GM19452 (cell line): Measurements from ENCODE around the gene MFNG.

Source experiments
- ATAC-seq: cut with Tn5 transposase; IDR thresholded peaks from one replicate; pipeline ENCODE4 v1.9.1; 2021; ENCODE audit not compliant: unreplicated experiment

Gene MFNG

DNA sequence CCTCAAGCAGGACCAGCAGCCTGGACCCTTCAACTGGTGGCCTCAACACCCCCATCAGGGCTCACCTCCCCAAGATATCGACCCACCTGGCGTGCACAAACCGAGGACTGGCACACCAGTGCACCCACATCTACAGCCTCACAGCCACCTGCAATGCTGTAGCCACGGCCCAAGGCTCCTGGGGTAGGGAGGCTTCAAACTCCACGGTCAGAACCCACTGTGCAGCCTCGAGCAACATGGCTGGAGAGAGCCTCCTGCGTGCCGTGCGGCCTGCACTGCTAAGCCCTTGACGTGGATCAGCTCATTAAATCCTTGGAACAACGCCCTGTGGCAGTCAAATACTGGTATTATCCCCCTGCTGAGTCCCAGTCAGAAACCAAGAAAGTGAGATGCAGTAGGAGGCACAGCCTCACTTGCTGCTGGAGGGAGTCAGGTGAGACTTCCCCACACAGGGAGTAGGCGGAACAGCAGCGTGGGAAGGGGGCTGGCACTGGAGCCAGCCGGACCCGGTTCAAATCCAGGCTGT, 28.4 kb upstream of the MFNG start:
- ATAC-seq, result no peak

DNA sequence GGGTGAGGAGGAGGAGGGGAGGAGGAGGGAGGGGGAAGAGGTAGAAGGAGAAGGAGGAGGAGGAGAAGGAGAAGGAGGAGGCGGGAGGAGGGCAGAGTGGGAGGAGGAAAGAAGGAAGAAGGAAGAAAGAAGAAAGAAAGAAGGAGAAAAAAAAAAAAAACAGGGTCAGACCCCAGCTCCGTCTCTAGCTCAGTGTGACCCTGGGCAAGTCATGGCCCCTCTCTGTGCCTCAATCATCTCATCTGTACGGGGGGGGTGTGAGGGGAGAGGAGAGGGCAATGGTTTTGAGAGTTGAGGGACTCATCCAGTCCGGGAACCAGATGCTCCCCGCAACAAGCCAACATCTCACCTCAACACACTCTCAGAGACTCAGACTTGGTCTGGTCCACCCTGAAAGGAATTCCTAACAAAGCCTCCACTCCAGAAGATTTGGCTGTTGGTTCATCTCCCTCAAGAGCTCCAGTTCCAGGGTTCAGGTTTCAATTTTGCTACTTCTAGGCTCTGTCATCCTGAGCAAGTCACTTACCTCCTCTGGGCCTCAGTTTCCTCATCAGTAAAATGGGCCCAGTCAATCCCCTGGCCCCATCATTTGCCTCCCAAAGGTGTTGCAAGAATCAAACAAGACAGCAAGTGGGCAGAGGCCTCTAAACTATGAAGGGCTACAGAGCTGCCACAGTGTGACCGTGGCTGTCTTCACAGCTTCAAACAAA, 25.4 kb upstream of the MFNG start:
- ATAC-seq, result no peak

DNA sequence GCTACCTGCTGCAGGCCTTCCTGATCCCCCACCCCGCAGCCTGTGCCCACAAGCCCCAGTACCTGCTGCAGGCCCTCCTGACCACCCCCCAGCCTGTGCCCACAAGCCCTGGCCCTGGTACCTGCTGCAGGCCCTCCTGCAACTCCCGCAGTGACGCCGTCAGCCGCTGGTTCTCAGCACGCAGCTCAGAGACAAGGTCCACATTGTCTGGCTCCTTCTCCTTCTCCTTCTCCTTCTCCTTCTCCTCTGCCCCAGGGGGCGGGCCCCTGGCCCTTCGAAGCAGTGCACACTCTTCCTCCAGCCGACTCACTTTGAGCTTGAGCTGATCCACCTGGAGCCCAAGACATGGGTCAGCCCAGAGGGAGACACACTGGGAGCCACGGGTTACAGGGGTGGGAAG, 23.9 kb upstream of the MFNG start:
- no peak for ATAC-seq

DNA sequence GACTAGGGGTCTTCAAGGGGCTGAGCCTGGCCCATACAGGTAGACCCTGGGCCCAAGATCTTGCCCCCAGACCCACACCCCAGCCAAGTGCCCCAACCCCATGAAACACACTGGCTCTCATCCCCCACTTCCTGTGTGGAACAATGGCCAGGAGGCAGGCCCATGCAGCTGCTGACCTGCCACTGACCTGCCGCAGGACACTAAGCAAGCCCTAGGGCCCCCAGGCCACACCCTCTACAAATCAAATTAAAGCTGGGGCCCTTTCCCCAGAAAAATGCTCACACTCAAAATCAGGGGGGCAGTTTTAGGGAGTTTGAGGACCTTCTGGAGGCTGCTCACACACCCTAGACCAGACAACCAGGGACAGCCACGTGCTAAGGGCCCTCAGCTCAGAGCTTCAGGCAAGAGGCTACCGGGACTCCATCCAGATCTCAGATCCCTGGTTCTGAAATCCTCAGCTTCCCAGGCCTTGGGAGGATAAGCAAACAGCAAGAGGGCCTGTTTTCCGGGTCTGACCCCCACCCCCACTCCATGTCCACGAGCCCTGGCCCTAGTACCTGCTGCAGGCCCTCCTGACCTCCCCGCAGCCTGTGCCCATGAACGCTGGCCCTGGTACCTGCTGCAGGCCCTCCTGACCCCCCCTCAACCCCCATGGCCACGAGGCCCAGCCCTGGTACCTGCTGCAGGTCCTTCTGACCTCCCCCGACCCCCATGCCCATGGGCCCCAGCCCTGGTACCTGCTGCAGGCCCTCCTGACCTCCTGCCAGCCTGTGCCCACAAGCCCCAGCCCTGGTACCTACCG, 23.1 kb upstream of the MFNG start:
- ATAC-seq, result no peak

DNA sequence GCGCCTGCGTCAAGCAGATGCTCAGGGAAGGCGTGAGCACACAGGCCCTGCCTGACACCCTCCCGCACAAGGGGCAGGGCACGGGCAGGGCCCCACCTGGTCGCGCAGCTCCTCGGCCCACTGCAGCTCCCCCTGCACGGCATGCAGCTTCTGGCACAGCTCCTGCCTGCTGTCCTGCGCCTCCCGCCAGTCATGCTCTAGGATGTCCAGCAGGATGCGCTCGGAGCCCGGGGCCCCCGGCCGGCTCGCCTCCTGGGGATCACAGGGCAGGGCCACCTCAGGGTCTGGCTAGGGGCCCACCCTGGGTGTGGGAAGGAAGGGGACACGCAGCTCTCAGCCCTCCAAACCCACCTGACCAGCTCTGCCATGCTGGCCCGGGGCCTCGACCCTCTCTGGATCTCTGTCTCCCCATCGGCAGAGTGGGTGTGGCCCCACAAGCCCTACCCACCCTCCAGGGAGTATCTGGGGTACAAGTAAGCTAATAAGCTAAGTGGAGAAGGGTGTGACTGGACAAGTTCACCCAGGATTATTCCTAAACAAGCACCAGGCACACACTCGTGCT, 22.3 kb upstream of the MFNG start:
- ATAC-seq, result no peak

DNA sequence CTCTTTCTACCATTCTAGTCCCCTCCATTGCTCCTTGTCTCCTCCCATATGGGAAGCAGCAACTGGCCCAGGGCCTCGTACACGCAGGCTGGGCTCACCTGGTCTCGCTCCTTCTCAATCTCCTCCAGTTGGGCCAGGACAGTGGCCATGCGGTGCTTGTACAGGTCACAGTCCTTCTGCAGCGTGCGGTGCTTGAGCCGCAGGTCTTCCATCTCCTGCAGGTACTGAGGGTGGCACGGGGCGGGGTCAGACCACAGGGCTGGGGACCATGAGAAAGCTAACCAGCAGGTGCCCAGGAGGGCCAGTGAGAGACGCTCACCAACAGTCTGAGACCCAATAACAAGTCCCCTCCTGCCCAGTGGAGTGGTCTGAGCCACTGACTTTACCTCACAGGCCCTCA, 21.5 kb upstream of the MFNG start:
- no peak for ATAC-seq

DNA sequence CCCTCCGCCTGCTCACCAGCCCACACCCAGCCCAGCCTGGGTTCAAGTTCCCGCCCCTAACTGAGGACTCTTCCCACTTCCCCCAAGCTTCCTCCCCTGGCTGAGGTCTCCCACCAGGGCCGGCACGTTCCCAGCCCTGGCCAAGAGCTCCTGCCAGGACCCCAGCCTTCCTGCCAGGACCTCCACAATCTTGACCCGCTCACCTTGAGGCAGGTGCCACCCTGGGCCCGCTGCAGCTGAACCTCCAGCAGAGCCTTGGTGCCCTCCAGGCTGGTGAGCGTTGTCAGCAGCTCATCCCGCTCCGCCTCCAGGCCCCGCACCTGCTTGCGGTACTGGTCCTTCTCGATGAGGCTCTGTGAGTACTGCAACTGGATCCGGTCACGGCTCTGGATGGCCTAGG, 19.8 kb upstream of the MFNG start:
- no peak for ATAC-seq

DNA sequence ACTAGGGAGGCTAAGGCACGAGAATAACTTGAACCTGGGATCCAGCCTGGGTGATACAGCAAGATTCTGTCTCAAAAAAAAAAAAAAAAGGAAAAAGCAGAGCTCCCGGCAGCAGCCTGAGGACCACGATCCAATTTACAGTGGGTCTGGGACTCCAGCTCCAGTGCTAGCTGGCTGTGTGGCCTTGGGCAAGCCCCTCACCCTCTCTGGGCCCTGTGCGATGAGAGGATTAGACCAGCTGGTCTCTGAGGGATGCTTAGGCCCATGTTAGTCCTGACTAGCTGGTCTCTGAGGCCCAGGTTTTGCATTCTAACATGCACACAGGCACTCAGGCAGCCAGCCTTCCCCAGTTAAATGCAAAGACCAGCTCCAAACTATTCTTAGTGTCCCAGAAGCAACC, 19.4 kb upstream of the MFNG start:
- no peak for ATAC-seq

DNA sequence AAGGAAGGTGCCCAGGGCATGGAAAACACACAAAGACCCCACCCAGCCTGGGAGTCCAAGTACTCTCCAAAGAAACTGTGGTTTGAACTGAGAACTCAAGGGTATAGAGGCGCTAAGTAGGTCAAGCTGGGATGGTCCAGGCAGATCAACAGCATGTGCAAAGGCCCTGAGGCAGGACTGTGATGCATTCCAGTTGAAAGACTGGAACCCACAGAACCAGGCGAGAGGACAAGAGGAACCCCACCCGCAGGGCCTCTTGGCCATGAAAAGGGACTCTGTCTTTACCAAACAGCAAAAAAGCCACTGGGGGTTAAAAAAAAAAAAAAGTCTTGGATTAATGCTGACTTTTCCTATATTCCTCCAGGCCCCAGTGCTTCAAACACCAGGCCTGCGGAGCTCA, 18.8 kb upstream of the MFNG start:
- no peak for ATAC-seq

DNA sequence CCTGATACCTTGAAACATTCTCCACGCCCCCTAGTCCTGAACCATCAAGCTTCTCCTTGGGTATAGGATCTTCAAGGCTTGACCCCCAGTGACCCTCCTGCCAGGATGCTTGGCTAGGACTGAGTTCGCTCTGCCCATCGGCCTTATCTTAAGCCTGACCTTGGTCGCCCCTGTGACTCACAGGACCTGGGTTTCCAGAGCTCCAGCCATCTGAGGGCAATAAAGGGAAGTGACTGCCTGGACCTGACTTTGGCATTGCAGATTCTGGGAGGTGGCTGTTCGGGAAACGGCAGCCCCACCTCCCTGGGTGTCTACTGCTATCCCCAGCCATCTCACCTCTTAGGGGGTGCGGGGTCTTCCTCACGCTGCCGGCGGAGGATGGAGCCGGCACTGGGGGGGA, 17.7 kb upstream of the MFNG start:
- ATAC-seq, result no peak

DNA sequence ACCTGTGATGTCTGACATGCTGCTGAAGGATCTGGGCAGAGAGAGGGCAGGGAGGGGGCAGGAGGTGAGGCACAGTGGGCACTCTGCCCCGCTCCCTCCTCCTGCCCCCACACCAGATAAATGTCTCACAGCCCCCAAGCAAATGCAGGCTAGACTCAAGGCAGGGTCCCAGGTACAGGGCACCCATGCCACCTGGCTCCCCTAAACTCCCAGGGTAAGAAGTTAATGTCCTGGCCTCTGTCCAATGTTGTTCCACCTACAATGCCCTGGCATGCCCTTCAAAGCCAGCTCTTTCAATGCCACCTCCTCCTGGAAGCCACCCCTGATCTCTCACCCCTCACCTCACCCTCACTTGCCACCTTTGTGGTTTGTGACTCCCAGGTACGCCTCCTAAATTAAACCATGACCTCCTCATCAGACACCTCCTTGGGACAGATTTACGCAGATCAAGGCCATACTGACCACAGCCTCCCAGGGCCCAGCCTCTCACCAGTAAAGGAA, 17.0 kb upstream of the MFNG start:
- ATAC-seq, result no peak

DNA sequence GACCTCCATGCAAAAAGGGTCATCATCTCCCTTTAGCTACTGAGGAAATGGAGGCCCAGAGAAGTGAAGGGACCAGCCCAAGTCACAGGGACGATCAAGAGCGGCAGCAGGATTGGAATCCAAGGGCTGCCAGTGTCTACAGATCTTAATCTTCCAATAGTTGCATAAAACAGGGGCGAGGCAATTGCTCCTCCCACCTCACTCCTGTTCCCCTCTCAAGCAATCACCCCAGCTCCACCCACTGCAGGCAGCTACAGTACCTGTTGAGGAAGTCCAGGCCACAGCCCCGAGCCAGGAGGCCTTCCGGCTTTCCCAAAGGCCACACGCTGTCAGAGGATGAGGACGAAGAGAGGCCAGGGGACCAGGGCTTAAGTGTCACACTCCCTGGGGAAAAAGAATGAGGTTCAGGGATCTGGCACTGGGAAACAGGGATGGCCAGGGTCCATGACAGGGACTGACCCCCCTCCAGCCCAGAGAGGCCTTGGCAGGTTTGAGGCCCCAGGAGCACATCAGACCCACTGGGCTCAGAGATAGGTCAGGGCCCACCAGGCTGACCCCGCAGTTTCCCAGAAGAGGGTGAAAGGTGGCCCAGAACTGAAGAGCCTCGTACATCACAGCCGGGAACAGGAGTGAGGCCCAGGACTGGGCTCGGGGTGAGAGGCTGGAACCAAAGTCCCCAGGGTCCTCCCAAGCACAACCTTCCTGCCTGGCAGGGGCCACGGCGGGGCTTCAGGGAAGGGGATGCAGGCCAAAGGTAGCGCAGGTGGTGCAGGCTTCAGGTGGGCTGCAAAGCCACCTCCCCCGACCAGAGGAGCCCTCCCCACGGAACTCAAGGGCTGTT, 16.4 kb upstream of the MFNG start:
- no peak for ATAC-seq

DNA sequence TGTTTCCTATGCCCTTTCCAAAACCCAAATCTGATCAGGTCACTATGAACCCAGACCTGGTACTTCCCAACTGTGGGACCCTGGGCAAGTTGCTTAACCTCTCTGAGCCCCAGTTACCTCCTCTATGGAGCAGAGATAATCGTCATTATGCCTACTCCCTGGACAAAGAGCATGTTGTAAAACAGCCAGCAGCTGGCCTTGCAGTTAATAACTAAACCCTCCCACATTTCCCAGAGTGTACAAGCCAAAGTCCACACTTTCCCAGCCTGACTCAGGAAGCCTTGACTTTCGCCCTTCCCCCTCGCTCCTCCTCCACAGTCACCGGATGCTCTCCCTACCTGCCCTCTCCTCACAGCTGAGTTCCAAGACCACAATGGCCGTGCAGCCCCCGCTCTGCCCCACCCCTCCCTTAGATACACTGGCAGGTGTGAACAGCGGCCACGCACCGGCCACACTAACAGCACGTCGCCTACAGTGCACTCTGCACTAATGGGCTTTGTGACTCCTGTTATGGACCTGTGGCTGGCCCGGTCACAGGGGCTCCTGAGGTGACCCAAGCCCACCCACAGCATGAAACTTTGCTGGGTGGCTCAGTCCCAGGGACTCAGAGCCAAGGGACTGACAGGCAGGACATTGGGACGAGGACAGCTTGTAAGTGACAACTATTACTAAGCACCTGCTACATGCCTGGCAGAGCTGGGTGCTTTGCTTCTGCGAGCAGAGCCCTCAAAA, 15.6 kb upstream of the MFNG start:
- no peak for ATAC-seq

DNA sequence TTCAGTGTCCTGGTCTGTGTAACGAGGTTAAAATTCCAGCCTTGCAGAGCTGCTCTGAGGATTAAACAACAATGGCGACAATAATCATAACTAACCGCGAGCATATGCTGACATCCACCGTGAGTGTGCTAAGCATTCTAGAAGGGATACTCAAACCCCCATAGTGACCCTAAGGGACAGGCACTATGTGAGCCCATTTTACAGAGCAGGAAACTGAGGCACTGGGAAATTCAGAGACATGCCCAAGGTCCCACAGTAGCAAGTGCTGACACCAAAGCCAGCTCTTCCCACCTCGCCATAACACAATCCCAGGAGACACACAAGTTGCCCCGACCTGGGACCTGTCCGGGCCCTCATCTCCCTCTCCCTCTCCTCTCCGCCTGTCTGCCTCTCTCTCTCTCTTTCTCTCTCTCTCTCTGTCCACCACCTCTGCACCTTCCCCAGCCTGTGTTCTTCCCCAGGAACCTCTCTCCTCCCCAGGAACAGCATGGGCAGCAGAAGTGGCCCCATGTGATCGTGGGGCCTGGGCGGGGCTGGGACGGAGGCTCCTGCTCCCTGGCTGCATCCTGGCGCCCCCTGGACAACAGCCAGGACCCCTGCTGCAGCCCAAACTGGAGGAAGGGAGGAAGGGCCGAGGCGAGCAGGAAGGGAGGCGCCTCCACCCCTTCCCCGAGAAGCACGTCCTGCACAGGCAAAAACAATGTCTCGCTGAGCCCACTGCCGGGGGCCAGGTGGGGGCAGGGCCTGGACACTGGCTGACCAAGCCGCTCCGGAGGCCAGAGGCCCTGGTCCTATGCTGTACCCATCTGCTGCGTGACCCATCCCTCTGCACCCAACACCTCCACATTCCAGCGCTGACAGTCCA, 14.8 kb upstream of the MFNG start:
- no peak for ATAC-seq

DNA sequence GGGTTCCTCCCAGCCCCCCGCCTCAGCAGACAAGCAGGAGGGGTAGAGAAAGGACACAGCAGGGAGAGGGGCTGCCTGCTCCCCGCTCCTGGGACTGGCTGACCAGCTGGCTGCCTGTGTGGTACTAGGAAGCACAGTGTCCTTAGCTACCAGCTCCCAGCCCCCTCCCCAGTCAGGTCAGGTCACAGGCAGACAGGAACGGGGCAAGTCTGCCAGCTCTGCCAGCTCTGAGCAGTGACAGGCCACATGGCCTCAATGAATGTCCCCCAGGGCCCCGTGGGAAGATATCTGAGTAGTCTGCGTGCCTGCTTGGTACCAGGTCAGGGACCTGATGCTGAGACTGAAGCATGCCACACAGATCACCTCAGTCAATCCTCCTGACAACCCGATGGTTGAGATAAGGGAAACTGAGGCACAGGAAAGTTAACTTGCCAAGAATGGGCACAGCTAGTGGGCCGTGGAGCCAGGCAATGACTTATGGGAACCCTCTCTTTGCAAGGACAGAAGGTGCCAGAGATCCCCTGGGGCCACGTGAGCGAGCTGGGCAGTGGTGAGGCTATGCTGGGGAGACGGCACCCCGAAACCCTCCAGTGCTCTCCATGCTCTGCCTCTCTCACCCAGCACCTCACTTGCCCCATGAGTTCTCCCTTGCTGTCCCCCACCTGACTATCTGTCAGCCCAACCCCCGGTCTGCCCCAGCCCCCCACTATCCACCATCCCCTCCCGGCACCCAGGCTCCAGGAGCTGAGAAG, 13.8 kb upstream of the MFNG start:
- ATAC-seq, result no peak

DNA sequence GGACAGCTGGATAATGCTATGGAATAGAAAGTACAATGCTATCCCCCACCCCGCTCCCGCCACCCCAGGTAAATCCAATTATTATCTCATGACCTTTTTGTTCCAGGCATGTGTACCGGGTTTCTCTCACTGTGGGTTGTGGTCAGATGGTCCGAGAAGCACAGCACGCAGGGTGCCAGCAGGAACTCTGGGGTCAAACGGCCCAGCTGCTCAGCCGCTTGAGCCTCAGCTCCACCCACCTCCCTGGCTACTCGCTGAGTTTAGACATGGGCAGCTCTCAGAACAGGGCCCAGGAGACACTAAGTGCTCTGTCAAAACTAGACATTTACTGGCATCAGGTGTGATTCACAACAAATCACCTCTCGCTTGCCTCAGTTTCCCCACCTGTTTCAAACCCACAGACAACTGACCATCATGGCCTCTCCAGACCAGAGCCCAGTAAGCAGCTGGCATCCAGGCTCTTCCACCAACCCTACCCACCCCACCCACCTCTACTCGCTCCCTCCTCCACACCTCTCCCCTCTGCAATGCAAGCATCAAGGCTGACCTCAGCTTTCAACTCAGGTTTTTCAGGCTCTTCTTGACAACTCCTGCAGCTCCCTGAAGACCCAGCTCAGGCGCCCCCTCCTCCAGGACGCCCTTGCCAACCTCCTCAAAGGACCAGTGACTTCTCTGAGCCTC, 13.0 kb upstream of the MFNG start:
- no peak for ATAC-seq

DNA sequence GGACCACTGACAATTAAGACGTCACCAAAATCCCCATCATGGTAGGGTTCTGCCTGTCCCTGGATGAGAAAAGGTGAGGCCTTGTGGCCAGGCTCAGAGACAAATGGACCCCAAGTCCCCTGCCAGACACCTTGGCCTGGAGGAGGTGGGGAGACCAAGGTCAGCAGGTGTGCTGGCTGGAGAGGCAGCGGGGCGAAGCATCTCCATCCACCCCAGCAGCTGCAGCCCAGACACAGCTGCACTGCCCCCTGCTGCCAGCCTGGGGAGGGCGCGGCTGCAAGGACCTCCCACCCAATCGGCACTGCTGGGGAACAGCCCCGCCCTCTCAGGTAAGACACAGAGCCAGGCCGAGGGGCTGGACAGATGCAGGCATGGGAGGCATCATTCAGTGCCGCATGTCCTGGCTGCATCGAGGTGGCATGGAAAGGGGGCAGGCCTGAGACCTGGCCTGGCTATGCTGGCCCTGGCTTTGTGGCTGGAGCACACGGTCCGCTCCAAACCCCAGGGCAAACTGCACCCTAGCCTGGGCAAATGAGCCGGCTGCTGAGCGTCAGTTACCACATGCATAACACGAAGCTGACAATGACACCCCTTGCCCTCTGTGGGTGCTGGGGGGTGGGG, 12.2 kb upstream of the MFNG start:
- ATAC-seq, result no peak
